ENCODE results near the gene PHACTR1. TPM values are rescaled to one million over a fixed set of nuclear protein-coding genes. Genes with fewer than 3 reads are reported as not detected.

Gene PHACTR1
- total RNA-seq, 1 experiment from 2014 or later = 15.5 TPM

- no peak overlapping the region for H3K27ac Mint-ChIP-seq
- TF ChIP-seq ATF3 (CRISPR knock-in tag; conservative IDR thresholded peaks at IDR 0.05) (no peak), ZSCAN18 (CRISPR knock-in tag; IDR thresholded peaks at IDR 0.05) (no peak), KAT7 (CRISPR knock-in tag; IDR thresholded peaks at IDR 0.05; ENCODE audit: borderline replicate concordance) (no peak), NR1H2 (CRISPR knock-in tag; IDR thresholded peaks at IDR 0.05) (no peak), ZNF396 (CRISPR knock-in tag; IDR thresholded peaks at IDR 0.05; ENCODE audit: borderline replicate concordance) (no peak), CREB1 (CRISPR knock-in tag; IDR thresholded peaks at IDR 0.05) (no peak), ARID4B (CRISPR knock-in tag; IDR thresholded peaks at IDR 0.05; ENCODE audit: borderline replicate concordance) (no peak), JAZF1 (CRISPR knock-in tag; IDR thresholded peaks at IDR 0.05) (no peak)
- peaks cover 10% of the 10 kb centered on the region for H3K4me1 Mint-ChIP-seq
- no peak overlapping the region for H3K4me3 Mint-ChIP-seq
- ATAC-seq (no peak), DNase-seq (ENCODE audit: low spot score) (no peak)
- no peaks in the 10 kb centered on the region for H3K36me3 Mint-ChIP-seq
- ChIA-PET POLR2A (no interaction called here), CTCF (no interaction called here)
- H3K9me3 Mint-ChIP-seq = no peaks in the 10 kb centered on the region
- H3K27me3 Mint-ChIP-seq (ENCODE audit: low read depth) = no peaks in the 10 kb centered on the region
Observed at GRCh38 chr6:12782136-12782535, 65.6 kb downstream of the PHACTR1 start.

- no peaks in the 10 kb centered on the region for H3K36me3 Mint-ChIP-seq
- no peaks in the 10 kb centered on the region for H3K9me3 Mint-ChIP-seq
- H3K27ac Mint-ChIP-seq = no peak overlapping the region
- H3K4me1 Mint-ChIP-seq = peaks cover 21% of the 10 kb centered on the region
- no peak overlapping the region for H3K4me3 Mint-ChIP-seq
- no peak for DNase-seq (ENCODE audit: low spot score)
- ChIA-PET POLR2A (no interaction called here), CTCF (no interaction called here)
- no peaks in the 10 kb centered on the region for H3K27me3 Mint-ChIP-seq (ENCODE audit: low read depth)
- ATAC-seq = no peak
- TF ChIP-seq JUN (CRISPR knock-in tag; IDR thresholded peaks at IDR 0.05) (no peak), ZNF423 (CRISPR knock-in tag; IDR thresholded peaks at IDR 0.05) (no peak), ZSCAN18 (CRISPR knock-in tag; IDR thresholded peaks at IDR 0.05) (no peak), AR (CRISPR knock-in tag; IDR thresholded peaks at IDR 0.05) (no peak), SP1 (CRISPR knock-in tag; conservative IDR thresholded peaks at IDR 0.05) (no peak), STAT6 (CRISPR knock-in tag; conservative IDR thresholded peaks at IDR 0.05; ENCODE audit: low read depth) (no peak), ZNF138 (CRISPR knock-in tag; conservative IDR thresholded peaks at IDR 0.05) (no peak), FOXK1 (CRISPR knock-in tag; IDR thresholded peaks at IDR 0.05) (no peak), ZNF263 (CRISPR knock-in tag; IDR thresholded peaks at IDR 0.05; ENCODE audit: low read depth) (no peak), ATF6 (CRISPR knock-in tag; IDR thresholded peaks at IDR 0.05) (no peak)
Observed at GRCh38 chr6:12785301-12785700, 68.7 kb downstream of the PHACTR1 start.

All from WTC11 (cell line).